Measurements from ENCODE around the gene GSE1. TPM values are rescaled to one million over a fixed set of nuclear protein-coding genes. Genes with fewer than 3 reads are reported as not detected.

The GSE1 gene
- total and polyA plus RNA-seq, 9 of the 15 experiments (the other 6 are each of a cell fraction or from before 2014, with no cell fraction given), result 12.2 to 244 (median 57.9) TPM

GRCh38 chr16:85667841-85668413, 54.8 kb downstream of the GSE1 start (continued):
- TF ChIP-seq THAP12 (CRISPR knock-in tag; IDR thresholded peaks at IDR 0.05), result 0 out of 2 replicates have a peak, but pooled peaks have one; percentile 22
- TF ChIP-seq CBFB (CRISPR knock-in tag; IDR thresholded peaks at IDR 0.05), result no peak
- no peak for TF ChIP-seq ZSCAN29 (IDR thresholded peaks at IDR 0.05)
- TF ChIP-seq, protein P1, sequence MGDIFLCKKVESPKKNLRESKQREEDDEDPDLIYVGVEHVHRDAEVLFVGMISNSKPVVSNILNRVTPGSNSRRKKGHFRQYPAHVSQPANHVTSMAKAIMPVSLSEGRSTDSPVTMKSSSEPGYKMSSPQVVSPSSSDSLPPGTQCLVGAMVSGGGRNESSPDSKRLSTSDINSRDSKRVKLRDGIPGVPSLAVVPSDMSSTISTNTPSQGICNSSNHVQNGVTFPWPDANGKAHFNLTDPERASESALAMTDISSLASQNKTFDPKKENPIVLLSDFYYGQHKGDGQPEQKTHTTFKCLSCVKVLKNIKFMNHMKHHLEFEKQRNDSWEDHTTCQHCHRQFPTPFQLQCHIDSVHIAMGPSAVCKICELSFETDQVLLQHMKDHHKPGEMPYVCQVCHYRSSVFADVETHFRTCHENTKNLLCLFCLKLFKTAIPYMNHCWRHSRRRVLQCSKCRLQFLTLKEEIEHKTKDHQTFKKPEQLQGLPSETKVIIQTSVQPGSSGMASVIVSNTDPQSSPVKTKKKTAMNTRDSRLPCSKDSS (IDR thresholded peaks at IDR 0.05; ENCODE audit: low read depth, partially characterized antibody), result no peak
- peak; percentile 35 for TF ChIP-seq SUPT5H (IDR thresholded peaks at IDR 0.05)
- no peak for TF ChIP-seq POLR3A (IDR thresholded peaks at IDR 0.05; ENCODE audit: borderline replicate concordance, extremely low read depth, insufficient read depth, insufficient read length)
- TF ChIP-seq POLR2AphosphoS5 (IDR thresholded peaks at IDR 0.05; ENCODE audit: control insufficient read depth, insufficient read depth, low read depth, low read length), result peak; percentile 14; the same call in 1 of the 2 replicates
- TF ChIP-seq, protein P2, sequence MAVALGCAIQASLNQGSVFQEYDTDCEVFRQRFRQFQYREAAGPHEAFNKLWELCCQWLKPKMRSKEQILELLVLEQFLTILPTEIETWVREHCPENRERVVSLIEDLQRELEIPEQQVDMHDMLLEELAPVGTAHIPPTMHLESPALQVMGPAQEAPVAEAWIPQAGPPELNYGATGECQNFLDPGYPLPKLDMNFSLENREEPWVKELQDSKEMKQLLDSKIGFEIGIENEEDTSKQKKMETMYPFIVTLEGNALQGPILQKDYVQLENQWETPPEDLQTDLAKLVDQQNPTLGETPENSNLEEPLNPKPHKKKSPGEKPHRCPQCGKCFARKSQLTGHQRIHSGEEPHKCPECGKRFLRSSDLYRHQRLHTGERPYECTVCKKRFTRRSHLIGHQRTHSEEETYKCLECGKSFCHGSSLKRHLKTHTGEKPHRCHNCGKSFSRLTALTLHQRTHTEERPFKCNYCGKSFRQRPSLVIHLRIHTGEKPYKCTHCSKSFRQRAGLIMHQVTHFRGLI (CRISPR knock-in tag; IDR thresholded peaks at IDR 0.05), result no peak
- TF ChIP-seq TAF1 (IDR thresholded peaks at IDR 0.05; ENCODE audit: control insufficient read depth, extremely low read depth, insufficient read depth, low read length, severe bottlenecking), result no peak
- TF ChIP-seq CCAR2 (IDR thresholded peaks at IDR 0.05; ENCODE audit: low read depth, low read length), result no peak
- no peak for TF ChIP-seq RFX5 (IDR thresholded peaks at IDR 0.05; ENCODE audit: low read depth, low read length)
- TF ChIP-seq POLR2G (IDR thresholded peaks at IDR 0.05; ENCODE audit: low read depth, low read length), result peak; percentile 67
- TF ChIP-seq GTF2A2 (tag; IDR thresholded peaks at IDR 0.05), result no peak
